ENCODE measurements around the gene LACTB. TPM values are rescaled to one million over a fixed set of nuclear protein-coding genes. Genes with fewer than 3 reads are reported as not detected.

Gene LACTB
- total RNA-seq, 1 experiment from 2014 or later, result 17.5 TPM

- DNase-seq (ENCODE audit: low spot score), result no peak
- in situ Hi-C loops (cut with HindIII; ENCODE audit: low sequenced_read_pairs), result no loop called here
These were observed 8.8 kb upstream of the LACTB start for GRCh38 chr15:63112871-63113270.

- no peak for DNase-seq (ENCODE audit: low spot score)
- in situ Hi-C loops (cut with HindIII; ENCODE audit: low sequenced_read_pairs), result no loop called here
These were observed 7.2 kb upstream of the LACTB start for GRCh38 chr15:63114465-63114864.

GRCh38 chr15:63118854-63119253, 2.8 kb upstream of the LACTB start:
- no peak for DNase-seq (ENCODE audit: low spot score)
- in situ Hi-C loops (cut with HindIII; ENCODE audit: low sequenced_read_pairs), result no loop called here

GRCh38 chr15:63122002-63122875, 578 bp downstream of the LACTB start:
- in situ Hi-C loops (cut with HindIII; ENCODE audit: low sequenced_read_pairs), result no loop called here
- peak; percentile 76 for DNase-seq (ENCODE audit: low spot score)

GRCh38 chr15:63124506-63124905, 2.8 kb downstream of the LACTB start:
- in situ Hi-C loops (cut with HindIII; ENCODE audit: low sequenced_read_pairs), result no loop called here
- DNase-seq (ENCODE audit: low spot score), result no peak

- in situ Hi-C loops (cut with HindIII; ENCODE audit: low sequenced_read_pairs), result no loop called here
- DNase-seq (ENCODE audit: low spot score), result no peak
These were observed 5.1 kb downstream of the LACTB start for GRCh38 chr15:63126726-63127125.

GRCh38 chr15:63133786-63134185, 12.1 kb downstream of the LACTB start:
- in situ Hi-C loops (cut with HindIII; ENCODE audit: low sequenced_read_pairs), result no loop called here

GRCh38 chr15:63134245-63134985, 12.8 kb downstream of the LACTB start:
- in situ Hi-C loops (cut with HindIII; ENCODE audit: low sequenced_read_pairs), result no loop called here
- no peak for DNase-seq (ENCODE audit: low spot score)

More at GRCh38 chr15:63133786-63134185, 12.1 kb downstream of the LACTB start:
- no peak for DNase-seq (ENCODE audit: low spot score)

GRCh38 chr15:63135281-63135680, 13.6 kb downstream of the LACTB start:
- in situ Hi-C loops (cut with HindIII; ENCODE audit: low sequenced_read_pairs), result no loop called here
- no peak for DNase-seq (ENCODE audit: low spot score)

GRCh38 chr15:63135804-63136203, 14.1 kb downstream of the LACTB start:
- in situ Hi-C loops (cut with HindIII; ENCODE audit: low sequenced_read_pairs), result no loop called here
- DNase-seq (ENCODE audit: low spot score), result no peak

GRCh38 chr15:63136742-63137141, 15.1 kb downstream of the LACTB start:
- in situ Hi-C loops (cut with HindIII; ENCODE audit: low sequenced_read_pairs), result no loop called here
- DNase-seq (ENCODE audit: low spot score), result no peak

- DNase-seq (ENCODE audit: low spot score), result no peak
- in situ Hi-C loops (cut with HindIII; ENCODE audit: low sequenced_read_pairs), result no loop called here
These were observed 19.3 kb downstream of the LACTB start for GRCh38 chr15:63140936-63141335.

- in situ Hi-C loops (cut with HindIII; ENCODE audit: low sequenced_read_pairs), result no loop called here
- no peak for DNase-seq (ENCODE audit: low spot score)
These were observed 23.8 kb downstream of the LACTB start for GRCh38 chr15:63145426-63145825.

GRCh38 chr15:63146684-63147083, 25.0 kb downstream of the LACTB start:
- in situ Hi-C loops (cut with HindIII; ENCODE audit: low sequenced_read_pairs), result no loop called here

GRCh38 chr15:63151665-63152064, 30.0 kb downstream of the LACTB start:
- DNase-seq (ENCODE audit: low spot score), result no peak
- in situ Hi-C loops (cut with HindIII; ENCODE audit: low sequenced_read_pairs), result no loop called here

More at GRCh38 chr15:63146684-63147083, 25.0 kb downstream of the LACTB start:
- DNase-seq (ENCODE audit: low spot score), result no peak

- in situ Hi-C loops (cut with HindIII; ENCODE audit: low sequenced_read_pairs), result no loop called here
- peak; percentile 2 for DNase-seq (ENCODE audit: low spot score)
These were observed 33.8 kb downstream of the LACTB start for GRCh38 chr15:63155486-63155885.

- in situ Hi-C loops (cut with HindIII; ENCODE audit: low sequenced_read_pairs), result no loop called here
- peak; percentile 11 for DNase-seq (ENCODE audit: low spot score)
These were observed 34.5 kb downstream of the LACTB start for GRCh38 chr15:63156086-63156710.

- in situ Hi-C loops (cut with HindIII; ENCODE audit: low sequenced_read_pairs), result no loop called here
- peak; percentile 57 for DNase-seq (ENCODE audit: low spot score)
These were observed 35.1 kb downstream of the LACTB start for GRCh38 chr15:63156755-63157117.

GRCh38 chr15:63157118-63157843, 35.6 kb downstream of the LACTB start, which contains the start of gene RPS27L:
RPS27L (minus strand) TSS chr15:63157477; CDS start chr15:63157405, 72 bp downstream.
- in situ Hi-C loops (cut with HindIII; ENCODE audit: low sequenced_read_pairs), result no loop called here
- peak; percentile 94 for DNase-seq (ENCODE audit: low spot score)

Measured in G401 (cell line).